Measurements from ENCODE around the gene SHANK3. TPM values are rescaled to one million over a fixed set of nuclear protein-coding genes. Genes with fewer than 3 reads are reported as not detected.

The SHANK3 gene
- total and polyA plus RNA-seq, 2 donors from 2014 or later = 8.8 to 40.5 TPM

DNA sequence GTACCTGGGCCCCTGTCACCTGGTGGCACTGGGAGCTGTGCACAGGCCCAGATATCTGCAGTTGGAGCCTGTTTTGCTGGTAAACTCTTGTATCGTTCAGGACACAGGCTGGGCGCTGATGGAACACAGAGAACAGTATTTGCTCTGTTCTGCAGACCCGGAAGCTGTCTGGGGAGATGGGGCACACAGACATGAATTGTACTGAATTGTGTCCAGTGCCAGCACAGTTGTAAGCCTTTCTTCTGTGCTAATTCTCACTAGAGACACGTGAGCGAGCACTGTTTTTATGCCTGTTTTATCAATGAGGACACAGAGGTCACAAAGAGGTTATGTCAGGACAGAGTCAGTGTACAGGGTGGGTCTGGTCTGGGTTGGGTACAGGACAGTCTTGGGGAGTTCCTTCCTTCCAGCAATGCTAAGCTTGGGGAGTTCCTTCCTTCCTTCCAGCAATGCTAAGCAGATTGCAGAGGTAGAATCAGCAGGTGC, 41.0 kb downstream of the SHANK3 start:
- DNase-seq = peak in 2 of 5 donors; percentile 16 to 47
- TF ChIP-seq, protein P1, sequence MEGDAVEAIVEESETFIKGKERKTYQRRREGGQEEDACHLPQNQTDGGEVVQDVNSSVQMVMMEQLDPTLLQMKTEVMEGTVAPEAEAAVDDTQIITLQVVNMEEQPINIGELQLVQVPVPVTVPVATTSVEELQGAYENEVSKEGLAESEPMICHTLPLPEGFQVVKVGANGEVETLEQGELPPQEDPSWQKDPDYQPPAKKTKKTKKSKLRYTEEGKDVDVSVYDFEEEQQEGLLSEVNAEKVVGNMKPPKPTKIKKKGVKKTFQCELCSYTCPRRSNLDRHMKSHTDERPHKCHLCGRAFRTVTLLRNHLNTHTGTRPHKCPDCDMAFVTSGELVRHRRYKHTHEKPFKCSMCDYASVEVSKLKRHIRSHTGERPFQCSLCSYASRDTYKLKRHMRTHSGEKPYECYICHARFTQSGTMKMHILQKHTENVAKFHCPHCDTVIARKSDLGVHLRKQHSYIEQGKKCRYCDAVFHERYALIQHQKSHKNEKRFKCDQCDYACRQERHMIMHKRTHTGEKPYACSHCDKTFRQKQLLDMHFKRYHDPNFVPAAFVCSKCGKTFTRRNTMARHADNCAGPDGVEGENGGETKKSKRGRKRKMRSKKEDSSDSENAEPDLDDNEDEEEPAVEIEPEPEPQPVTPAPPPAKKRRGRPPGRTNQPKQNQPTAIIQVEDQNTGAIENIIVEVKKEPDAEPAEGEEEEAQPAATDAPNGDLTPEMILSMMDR (IDR thresholded peaks at IDR 0.05; ENCODE audit: borderline replicate concordance, extremely low read depth, insufficient read depth) = no peak
- no peak for FAIRE-seq
- H3K27me3 ChIP-seq (ENCODE audit: control insufficient read depth, insufficient read depth, low read length) = no peaks in the 10 kb centered on the region
- H3K9ac ChIP-seq (ENCODE audit: low read length in 3 of 3) = no peak overlapping the region
- no peaks in the 10 kb centered on the region for H3K4me1 ChIP-seq (ENCODE audit: control insufficient read depth in 2 of 3, insufficient read depth in 2 of 3, low read depth in 1 of 3, low read length in 3 of 3)
- H3K4me3 ChIP-seq (ENCODE audit: low read length in 3 of 3) = no peak overlapping the region
- no peaks in the 10 kb centered on the region for H3K9me3 ChIP-seq (ENCODE audit: control insufficient read depth in 2 of 3, insufficient read depth in 1 of 3, low read length in 3 of 3)
- no peak overlapping the region for H3K27ac ChIP-seq (ENCODE audit: low read depth in 2 of 2, low read length in 2 of 2)
- H3K36me3 ChIP-seq (ENCODE audit: control insufficient read depth in 2 of 3, insufficient read depth in 3 of 3, low read length in 3 of 3) = peaks cover 0 to 7% (median 0%) of the 10 kb centered on the region in 3 donors
- intact Hi-C loops (cut with DNase I) = no loop called here

DNA sequence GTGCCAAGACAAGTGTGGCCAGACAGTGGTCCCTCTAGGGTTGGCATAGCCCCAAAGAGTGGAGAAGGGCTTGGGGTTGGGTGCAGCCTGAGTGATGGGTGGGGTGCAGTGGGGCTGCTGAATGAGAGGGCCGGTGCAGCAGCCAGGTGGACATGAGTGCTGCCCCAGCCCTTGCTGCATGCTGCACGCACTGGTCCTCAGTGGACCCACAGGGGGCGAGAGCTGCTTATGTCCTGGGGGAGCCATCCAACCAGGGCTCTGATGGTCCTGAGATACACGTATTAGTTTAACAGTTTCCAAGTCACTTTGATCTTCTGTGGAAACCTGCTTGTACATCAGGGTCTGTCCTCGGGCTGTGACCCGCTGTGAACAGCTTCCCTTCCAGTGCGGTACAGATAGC, 41.5 kb downstream of the SHANK3 start:
- no peak overlapping the region for H3K27ac ChIP-seq (ENCODE audit: low read depth in 2 of 2, low read length in 2 of 2)
- H3K4me1 ChIP-seq (ENCODE audit: control insufficient read depth in 2 of 3, insufficient read depth in 2 of 3, low read depth in 1 of 3, low read length in 3 of 3) = no peaks in the 10 kb centered on the region

DNA sequence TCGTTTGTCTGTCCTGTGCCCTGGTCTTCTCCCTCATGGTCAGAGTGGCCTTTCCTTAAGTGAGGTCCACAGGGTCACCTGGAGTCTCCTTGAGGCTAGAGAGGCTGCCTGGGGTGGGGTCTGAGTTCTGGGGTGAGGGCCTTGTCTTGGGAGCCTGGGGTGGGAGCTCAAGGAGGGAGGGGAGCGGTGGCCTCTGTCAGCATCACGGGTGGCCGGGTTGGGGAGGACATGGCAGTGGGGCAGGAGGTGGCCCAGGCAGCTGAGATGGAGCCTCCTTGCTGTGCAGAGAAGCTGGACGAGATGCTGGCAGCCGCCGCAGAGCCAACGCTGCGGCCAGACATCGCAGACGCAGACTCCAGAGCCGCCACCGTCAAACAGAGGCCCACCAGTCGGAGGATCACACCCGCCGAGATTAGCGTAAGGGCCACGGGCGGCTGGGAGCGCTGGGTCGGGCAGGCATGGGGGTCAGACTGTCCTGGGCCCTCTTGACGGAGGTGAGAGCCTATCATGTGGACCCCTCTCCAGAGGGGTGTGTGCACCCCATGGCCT, 42.1 kb downstream of the SHANK3 start:
- Histone ChIP-seq H3K27ac (ENCODE audit: low read depth in 2 of 2, low read length in 2 of 2) (no peak overlapping the region), H3K9ac (ENCODE audit: low read length in 3 of 3) (no peak overlapping the region), H3K4me1 (ENCODE audit: control insufficient read depth in 2 of 3, insufficient read depth in 2 of 3, low read depth in 1 of 3, low read length in 3 of 3) (no peaks in the 10 kb centered on the region), H3K4me3 (ENCODE audit: low read length in 3 of 3) (no peak overlapping the region), H3K9me3 (ENCODE audit: control insufficient read depth in 2 of 3, insufficient read depth in 1 of 3, low read length in 3 of 3) (no peaks in the 10 kb centered on the region), H3K27me3 (ENCODE audit: control insufficient read depth, insufficient read depth, low read length) (no peaks in the 10 kb centered on the region), H3K36me3 (ENCODE audit: control insufficient read depth in 2 of 3, insufficient read depth in 3 of 3, low read length in 3 of 3) (peaks cover 0 to 7% (median 0%) of the 10 kb centered on the region in 3 donors)
- TF ChIP-seq, protein P1 (IDR thresholded peaks at IDR 0.05; ENCODE audit: borderline replicate concordance, extremely low read depth, insufficient read depth) = no peak
- no peak for FAIRE-seq
- intact Hi-C loops (cut with DNase I) = no loop called here
- DNase-seq = peak in 1 of 5 donors; percentile 65

More for the DNA sequence above, 41.5 kb downstream of the SHANK3 start:
- H3K9me3 ChIP-seq (ENCODE audit: control insufficient read depth in 2 of 3, insufficient read depth in 1 of 3, low read length in 3 of 3) = no peaks in the 10 kb centered on the region
- TF ChIP-seq, protein P1 (IDR thresholded peaks at IDR 0.05; ENCODE audit: borderline replicate concordance, extremely low read depth, insufficient read depth) = no peak
- peaks cover 0 to 7% (median 0%) of the 10 kb centered on the region in 3 donors for H3K36me3 ChIP-seq (ENCODE audit: control insufficient read depth in 2 of 3, insufficient read depth in 3 of 3, low read length in 3 of 3)
- DNase-seq = peak in 2 of 5 donors; percentile 18 to 35
- H3K4me3 ChIP-seq (ENCODE audit: low read length in 3 of 3) = no peak overlapping the region
- intact Hi-C loops (cut with DNase I) = no loop called here
- no peak overlapping the region for H3K9ac ChIP-seq (ENCODE audit: low read length in 3 of 3)
- no peak for FAIRE-seq
- no peaks in the 10 kb centered on the region for H3K27me3 ChIP-seq (ENCODE audit: control insufficient read depth, insufficient read depth, low read length)

All from kidney (tissue), 14 donors.